Panc1 (cell line): ENCODE results near the gene SLC35A1. TPM values are rescaled to one million over a fixed set of nuclear protein-coding genes. Genes with fewer than 3 reads are reported as not detected.

ENCODE experiments used
- ATAC-seq: fragments of 200-7000 bp; cut with Tn5 transposase; 2 replicates; pipeline ENCODE4 v1.9.1; 2020; ENCODE audit warnings: mild to moderate bottlenecking, moderate library complexity
- Bru-seq: library from RNA; stranded (reverse); fragments of 400-500 nt; gene quantifications from one replicate; lab custom pipeline; 2021; lab: Mats Ljungman, UMichigan
- BruChase-seq, 2 experiments: library from RNA; stranded (reverse); fragments of 400-500 nt; gene quantifications; one replicate each; lab custom pipeline; 2021; lab: Mats Ljungman, UMichigan
- BruUV-seq: library from RNA; stranded (reverse); fragments of 400-500 nt; replicated peaks from 2 replicates; lab custom pipeline; 2021; lab: Mats Ljungman, UMichigan
- CTCF ChIA-PET: fragments of 300-600 bp; sonication (Branson Sonifier 250); formaldehyde crosslinking; loops from one replicate; lab custom pipeline; 2022; ENCODE audit warnings: antibody characterized with exemption; lab: Charles Lee
- POLR2A ChIA-PET: fragments of 300-600 bp; sonication (Branson Sonifier 250); formaldehyde crosslinking; loops from one replicate; lab custom pipeline; 2022; ENCODE audit warnings: antibody characterized with exemption; lab: Charles Lee
- DNase-seq: peaks from one replicate; pipeline ENCODE4 v3.0.0-alpha.2; 2010; ENCODE audit warnings: low read depth, low spot score
- H3K27ac ChIP-seq: 2 replicates; pipeline ENCODE4 v1.5.1; 2011; ENCODE audit warnings: mild to moderate bottlenecking, low read length, inconsistent platforms
- H3K27me3 ChIP-seq: fragments of 200-500 bp; sonication (Bioruptor generic); 2 replicates; pipeline ENCODE4 v1.6.0; 2014; ENCODE audit warnings: low read length, inconsistent platforms; ENCODE audit not compliant: control insufficient read depth, insufficient read depth
- H3K36me3 ChIP-seq: fragments of 200-500 bp; sonication (Bioruptor generic); 2 replicates; pipeline ENCODE4 v1.5.1; 2014; ENCODE audit warnings: inconsistent platforms, mild to moderate bottlenecking, low read length, moderate library complexity; ENCODE audit not compliant: control insufficient read depth, insufficient read depth
- H3K4me1 ChIP-seq: 2 replicates; pipeline ENCODE4 v1.5.1; 2011; ENCODE audit warnings: inconsistent platforms, mild to moderate bottlenecking, low read length, moderate library complexity; ENCODE audit not compliant: control insufficient read depth, insufficient read depth
- H3K4me3 ChIP-seq, 2 experiments: 2 replicates each; pipeline ENCODE4 v1.5.1; 2011 to 2012; ENCODE audit warnings: low read depth in 2 of 2, low read length in 2 of 2, mild to moderate bottlenecking in 2 of 2, inconsistent platforms in 1 of 2, moderate library complexity in 1 of 2
- H3K9me3 ChIP-seq: fragments of 200-500 bp; sonication (Bioruptor generic); 2 replicates; pipeline ENCODE4 v1.5.1; 2014; ENCODE audit warnings: low read depth, mild to moderate bottlenecking, inconsistent platforms, low read length, moderate library complexity; ENCODE audit not compliant: control insufficient read depth, insufficient read depth
- CTCF ChIP-seq: fragments of 450-650 bp; IDR thresholded peaks from 2 replicates; pipeline ENCODE4 v1.5.1; 2017; ENCODE audit warnings: mild to moderate bottlenecking
- POLR2AphosphoS5 ChIP-seq: IDR thresholded peaks from 2 replicates; pipeline ENCODE4 v1.6.1; 2012; ENCODE audit warnings: mild to moderate bottlenecking, low read depth, low read length, moderate library complexity
- REST ChIP-seq, 2 experiments: IDR thresholded peaks; 2 replicates each; pipeline ENCODE4 v1.6.1; 2011 to 2012; ENCODE audit warnings: low read depth in 2 of 2, control low read depth in 1 of 2, low read length in 1 of 2, mild to moderate bottlenecking in 1 of 2, moderate library complexity in 1 of 2; ENCODE audit not compliant: insufficient read depth in 1 of 2
- SIN3A ChIP-seq: IDR thresholded peaks from 2 replicates; pipeline ENCODE4 v1.6.1; 2012; ENCODE audit warnings: low read depth, mild to moderate bottlenecking, low read length, moderate library complexity, borderline replicate concordance; ENCODE audit not compliant: insufficient read depth
- TCF7L2 ChIP-seq: IDR thresholded peaks from 2 replicates; pipeline ENCODE4 v1.6.1; 2011; ENCODE audit warnings: mild to moderate bottlenecking, low read depth, low read length, inconsistent platforms
- in situ Hi-C: cut with HindIII; loops from 2 replicates; pipeline ENCODE4 v1.10.0; 2016; ENCODE audit warnings: low sequenced_read_pairs, low pct_unique_long_range_greater_than_20kb
- intact Hi-C: fragments of 100-400 bp; cut with micrococcal nuclease; formaldehyde crosslinking; loops from one replicate; pipeline ENCODE4 v1.10.0; 2022; ENCODE audit not compliant: unreplicated experiment
- long read RNA-seq: library from polyadenylated mRNA; unstranded; transcript quantifications from one replicate; pipeline ENCODE4 v2.0.0, GENCODE V29; 2021; ENCODE audit not compliant: unreplicated experiment
- polyA plus RNA-seq: library from polyadenylated mRNA; unstranded; fragments of >200 nt; gene quantifications from one replicate; pipeline ENCODE4 v1.2.1, GENCODE V29; 2012; ENCODE audit warnings: missing spikeins; ENCODE audit not compliant: insufficient read length
- total RNA-seq: library from RNA; stranded (reverse); gene quantifications from one replicate; pipeline ENCODE4 v1.2.1, GENCODE V29; 2021; ENCODE audit not compliant: unreplicated experiment

The SLC35A1 gene
- total RNA-seq: 14.9 TPM
- polyA plus RNA-seq: 9.8 TPM
- Bru-seq, nascent RNA: percentile 65 among the genes with signal in this experiment
- percentile 77 among the genes with signal in this experiment for BruChase-seq, experiment 1, labeled RNA remaining after a 2-hour chase
- percentile 79 among the genes with signal in this experiment for BruChase-seq, experiment 2, labeled RNA remaining after a 6-hour chase
- long read RNA-seq, transcript SLC35A1-201 (8 exons, 1,851 nt): major isoform, 26 of 43 reads
- long read RNA-seq, partial matches to known transcripts: 2 of 43 reads
- long read RNA-seq, other reads (novel, unspliced or antisense): 15 of 43 reads

GRCh38 chr6:87472525-87473418 lies at the start of gene SLC35A1:
Gene SLC35A1, plus strand, starts transcription at chr6:87472974. Its CDS starts 30 bp downstream, at chr6:87473004.
- ATAC-seq (peak; percentile 98), DNase-seq (peak; percentile 52)
- Histone ChIP-seq H3K4me1 (peaks cover 9% of the 10 kb centered on the region), H3K9me3 (no peaks in the 10 kb centered on the region), H3K4me3 (peak within 1 kb of the TSS; percentile 86 to 95), H3K27me3 (no peaks in the 10 kb centered on the region; the same call in 1 of the 2 replicates), H3K27ac (peak within 1 kb of the TSS; percentile 96), H3K36me3 (no peaks in the 10 kb centered on the region; the same call in 1 of the 2 replicates)
- ChIA-PET CTCF (no interaction called here), POLR2A (no interaction called here)
- no TSS peak for BruUV-seq
- TF ChIP-seq POLR2AphosphoS5 (peak; percentile 67; the same call in 1 of the 2 replicates), CTCF (no peak), SIN3A (peak; percentile 61; the same call in 1 of the 2 replicates), TCF7L2 (no peak)
- in situ Hi-C loops: no loop called here
- intact Hi-C loops: loop anchor here (5.0 kb wide), 1 partner anchor 65 kb away; the partner anchor contains the start of gene CFAP206

- Histone ChIP-seq H3K4me1 (no peaks in the 10 kb centered on the region), H3K9me3 (no peaks in the 10 kb centered on the region), H3K27ac (no peak overlapping the region), H3K36me3 (no peaks in the 10 kb centered on the region), H3K27me3 (no peaks in the 10 kb centered on the region), H3K4me3 (no peak overlapping the region)
- in situ Hi-C loops: no loop called here
- TF ChIP-seq CTCF: no peak
- no peak for TF ChIP-seq POLR2AphosphoS5
- TF ChIP-seq SIN3A: no peak
- no peak for TF ChIP-seq REST (IDR thresholded peaks at IDR 0.05; ENCODE audit: insufficient read depth in 1 of 2, low read depth in 2 of 2, low read length in 1 of 2)
- no peak for TF ChIP-seq TCF7L2
- ChIA-PET POLR2A (no interaction called here), CTCF (no interaction called here)
- ATAC-seq (no peak), DNase-seq (no peak)
- intact Hi-C loops: no loop called here
- BruUV-seq: no TSS peak
These were observed 46.0 kb upstream of the SLC35A1 start for GRCh38 chr6:87426789-87427188.
